GM23338 (cell line): ENCODE data around the gene OR2L3. TPM values are rescaled to one million over a fixed set of nuclear protein-coding genes. Genes with fewer than 3 reads are reported as not detected.

Source experiments
- ATAC-seq: fragments of 200-7000 bp; cut with Tn5 transposase; 3 replicates; pipeline ENCODE4 v1.9.1; 2020
- DNase-seq: peaks from one replicate; pipeline ENCODE4 v3.0.0-alpha.2; 2015; ENCODE audit warnings: low spot score
- H2AFZ ChIP-seq: fragments of 200-600 bp; sonication (generic); 2 replicates; pipeline ENCODE4 v1.8.0; 2016; ENCODE audit warnings: antibody characterized with exemption, mild to moderate bottlenecking, moderate library complexity
- H3F3A ChIP-seq: fragments of 200-600 bp; sonication (generic); replicated peaks from 2 replicates; pipeline ENCODE4 v1.8.0; 2017; ENCODE audit warnings: antibody characterized with exemption, mixed run types, low read depth
- H3K27ac ChIP-seq: fragments of 200-600 bp; sonication (generic); 2 replicates; pipeline ENCODE4 v1.6.1; 2016; ENCODE audit warnings: low read depth
- H3K27me3 ChIP-seq: fragments of 200-600 bp; sonication (generic); 2 replicates; pipeline ENCODE4 v1.8.0; 2016; ENCODE audit warnings: mild to moderate bottlenecking, mixed run types, moderate library complexity; ENCODE audit not compliant: insufficient read depth
- H3K36me3 ChIP-seq: fragments of 200-600 bp; sonication (generic); 2 replicates; pipeline ENCODE4 v1.8.0; 2016; ENCODE audit warnings: mild to moderate bottlenecking; ENCODE audit not compliant: insufficient read depth
- H3K4me1 ChIP-seq: fragments of 200-600 bp; sonication (generic); 2 replicates; pipeline ENCODE4 v1.8.0; 2016; ENCODE audit warnings: mild to moderate bottlenecking, moderate library complexity; ENCODE audit not compliant: insufficient read depth
- H3K4me2 ChIP-seq: fragments of 200-600 bp; sonication (generic); 2 replicates; pipeline ENCODE4 v1.7.1; 2017; ENCODE audit warnings: mixed run types
- H3K4me3 ChIP-seq: fragments of 200-600 bp; sonication (generic); 2 replicates; pipeline ENCODE4 v1.6.1; 2016; ENCODE audit warnings: mixed run types
- H3K79me2 ChIP-seq: fragments of 200-600 bp; sonication (generic); replicated peaks from 2 replicates; pipeline ENCODE4 v1.8.0; 2017; ENCODE audit warnings: mild to moderate bottlenecking; ENCODE audit not compliant: insufficient read depth
- H3K9me2 ChIP-seq: fragments of 200-600 bp; sonication (generic); 2 replicates; pipeline ENCODE4 v1.8.0; 2017; ENCODE audit not compliant: insufficient read depth
- H4K20me1 ChIP-seq: fragments of 200-600 bp; sonication (generic); replicated peaks from 2 replicates; pipeline ENCODE4 v1.8.0; 2017; ENCODE audit warnings: mild to moderate bottlenecking; ENCODE audit not compliant: insufficient read depth
- H3K27ac Mint-ChIP-seq: 2 replicates; pipeline ENCODE4 v1.8.0; 2020; ENCODE audit warnings: inconsistent platforms, mild to moderate bottlenecking, moderate library complexity, mixed read lengths
- H3K27me3 Mint-ChIP-seq: 3 replicates; pipeline ENCODE4 v1.8.0; 2022; ENCODE audit warnings: low read depth, mild to moderate bottlenecking, moderate library complexity, mixed read lengths, inconsistent platforms; ENCODE audit not compliant: insufficient read depth, poor library complexity
- H3K36me3 Mint-ChIP-seq: 3 replicates; pipeline ENCODE4 v1.8.0; 2021; ENCODE audit warnings: low read depth, mild to moderate bottlenecking, inconsistent platforms, moderate library complexity, mixed read lengths
- H3K4me1 Mint-ChIP-seq: 3 replicates; pipeline ENCODE4 v1.8.0; 2020; ENCODE audit warnings: mild to moderate bottlenecking, inconsistent platforms, mixed read lengths
- H3K4me3 Mint-ChIP-seq: 3 replicates; pipeline ENCODE4 v1.8.0; 2021; ENCODE audit warnings: moderate library complexity, mild to moderate bottlenecking, inconsistent platforms, mixed read lengths
- H3K9me3 Mint-ChIP-seq: 3 replicates; pipeline ENCODE4 v1.8.0; 2020; ENCODE audit warnings: moderate library complexity, mild to moderate bottlenecking, inconsistent platforms, mixed read lengths
- NANOG ChIP-seq: IDR thresholded peaks from 2 replicates; pipeline ENCODE4 v1.6.1; 2016; ENCODE audit warnings: antibody characterized with exemption, borderline replicate concordance
- REST ChIP-seq: IDR thresholded peaks from one replicate; pipeline ENCODE4 v1.6.1; 2018; ENCODE audit warnings: antibody characterized with exemption; ENCODE audit not compliant: unreplicated experiment
- ZNF462 ChIP-seq: fragments of 250-450 bp; sonication (Bioruptor Pico); IDR thresholded peaks from 2 replicates; pipeline ENCODE4 v1.5.0; 2020; ENCODE audit warnings: mild to moderate bottlenecking, moderate library complexity
- polyA plus RNA-seq: library from polyadenylated mRNA; unstranded; fragments of >200 nt; fragmentation: Nextera tagmentation; extraction: Ambion mirVana; gene quantifications from 2 replicates; pipeline ENCODE4 v1.2.1, GENCODE V29; 2016
- total RNA-seq: library from RNA; depleted of rRNA; stranded (reverse); fragments of >200 nt; shearing (Covaris generic); gene quantifications from 2 replicates; pipeline ENCODE4 v1.2.3, GENCODE V29; 2014

The OR2L3 gene
- total and polyA plus RNA-seq, 2 experiments from 2014 or later, result not detected

- Mint-ChIP-seq H3K4me3 (no peak overlapping the region), H3K27me3 (no peaks in the 10 kb centered on the region), H3K27ac (no peak overlapping the region), H3K4me1 (no peaks in the 10 kb centered on the region), H3K36me3 (peaks cover 25% of the 10 kb centered on the region), H3K9me3 (peaks cover 91% of the 10 kb centered on the region)
- Histone ChIP-seq H3K36me3 (no peaks in the 10 kb centered on the region), H3K4me2 (no peak overlapping the region), H3K27me3 (no peaks in the 10 kb centered on the region), H3K27ac (no peak overlapping the region), H3F3A (no peaks in the 10 kb centered on the region), H4K20me1 (no peaks in the 10 kb centered on the region), H3K4me1 (no peaks in the 10 kb centered on the region), H3K79me2 (no peaks in the 10 kb centered on the region), H3K4me3 (no peak overlapping the region), H3K9me2 (no peaks in the 10 kb centered on the region), H2AFZ (no peak overlapping the region)
- TF ChIP-seq REST (no peak), ZNF462 (CRISPR knock-in tag) (no peak), NANOG (no peak)
- ATAC-seq (no peak), DNase-seq (no peak)
Observed at GRCh38 chr1:248007778-248008177, 38.9 kb upstream of the OR2L3 start.
